IPS DF 19.7 (cell line): ENCODE results near the gene ZDHHC14.

ENCODE experiments used
- DNase-seq: peaks from one replicate; pipeline ENCODE4 v3.0.0-alpha.2; 2013; ENCODE audit warnings: low read depth, low spot score

The ZDHHC14 gene

DNA sequence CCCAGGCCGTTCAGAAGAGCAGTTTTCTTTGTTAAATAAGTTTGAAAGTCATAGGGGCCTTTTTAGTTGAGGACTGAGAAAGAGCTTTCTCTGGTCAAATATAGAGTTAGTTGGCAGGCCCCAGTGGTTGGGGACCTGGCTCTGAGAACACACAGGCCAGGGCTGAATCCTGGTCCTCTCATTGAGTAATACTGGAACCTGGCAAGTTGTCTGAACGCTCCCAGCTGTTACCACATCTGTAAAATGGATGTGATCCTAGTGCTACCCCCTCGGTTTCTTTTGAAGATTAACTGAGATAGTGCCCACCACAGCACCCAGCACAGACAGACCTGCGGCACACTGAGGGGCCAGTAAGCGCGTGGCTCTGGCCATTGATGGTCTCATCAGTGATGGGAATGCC lies 215.5 kb downstream of the ZDHHC14 start:
- no peak for DNase-seq

DNA sequence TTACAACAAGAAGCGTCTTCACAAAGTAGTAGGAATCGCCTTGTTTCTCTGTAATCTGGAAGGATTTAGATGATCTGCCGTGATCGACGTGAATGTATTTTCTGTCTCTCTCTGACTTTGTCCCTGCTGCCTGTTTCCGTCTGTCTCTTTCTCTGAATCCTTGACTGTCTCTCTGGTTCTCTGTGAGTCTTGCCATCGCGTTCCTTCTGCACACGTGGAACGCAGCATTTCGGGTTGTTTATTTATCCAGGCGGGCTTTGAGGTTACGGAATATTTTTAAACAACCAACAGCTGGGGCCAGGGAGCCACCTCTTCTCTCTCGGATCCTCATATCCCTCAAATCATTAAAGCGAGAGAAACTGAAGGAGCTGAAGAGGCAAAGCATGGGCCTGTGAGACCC lies 215.9 kb downstream of the ZDHHC14 start:
- no peak for DNase-seq

DNA sequence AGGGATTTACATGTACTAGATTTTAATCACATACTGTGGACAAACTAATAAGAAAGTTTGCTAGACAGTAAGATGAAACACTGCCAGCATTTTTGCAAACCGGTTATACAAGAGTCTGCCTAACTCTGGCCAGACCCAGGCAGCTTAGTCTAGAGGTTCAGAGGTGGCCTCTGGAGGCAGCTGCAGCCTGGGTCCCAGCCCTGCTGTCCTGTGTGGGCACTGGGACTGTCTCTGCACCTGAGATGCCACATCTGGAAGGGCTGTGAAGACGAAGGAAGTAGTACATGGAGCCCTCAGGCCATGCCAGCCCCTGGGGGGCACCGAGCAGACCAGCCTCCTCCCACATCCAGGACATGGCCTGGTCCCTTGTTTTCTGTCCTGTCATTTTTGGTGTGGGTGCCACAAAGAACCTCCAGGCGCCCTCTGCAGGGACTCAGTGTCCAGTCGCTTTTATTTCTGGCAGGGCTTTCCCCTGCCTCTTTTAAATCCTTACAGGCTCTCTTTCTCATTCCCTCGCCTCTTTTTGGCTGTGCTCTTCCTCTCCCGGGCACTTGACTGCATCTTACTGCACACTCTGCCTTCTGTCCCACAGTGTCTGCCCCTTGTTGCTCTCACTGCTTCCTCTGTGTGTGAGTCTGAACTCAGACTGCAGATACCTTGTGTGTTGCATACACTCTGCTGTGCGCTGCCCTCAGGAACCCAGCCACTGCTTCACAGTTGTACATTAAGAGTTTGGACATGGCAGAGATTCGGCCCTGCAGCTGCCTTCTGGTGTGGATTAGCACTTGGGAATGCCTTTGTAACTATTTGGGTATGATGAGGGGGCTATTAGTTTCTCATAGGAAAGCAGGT lies 216.7 kb downstream of the ZDHHC14 start:
- no peak for DNase-seq

DNA sequence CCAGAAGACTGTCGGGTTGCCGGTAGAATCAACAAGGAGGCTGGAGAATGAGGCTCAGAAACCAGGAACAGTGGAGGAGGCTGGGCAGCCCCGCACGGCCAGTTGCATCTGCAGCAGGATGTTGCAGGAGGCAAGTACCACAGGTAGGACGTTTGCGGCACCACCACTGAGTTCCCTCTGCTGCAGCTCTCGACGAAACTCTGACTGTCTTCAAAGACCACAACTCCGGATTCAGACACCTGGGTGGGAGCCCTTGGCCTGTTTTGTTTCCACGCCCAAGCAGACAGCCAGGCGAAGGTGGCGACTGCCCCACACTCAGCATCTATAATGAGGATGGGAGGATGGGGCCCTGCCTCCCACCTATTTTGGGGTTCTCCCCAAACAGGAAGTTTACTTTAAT lies 218.2 kb downstream of the ZDHHC14 start:
- DNase-seq, result no peak

DNA sequence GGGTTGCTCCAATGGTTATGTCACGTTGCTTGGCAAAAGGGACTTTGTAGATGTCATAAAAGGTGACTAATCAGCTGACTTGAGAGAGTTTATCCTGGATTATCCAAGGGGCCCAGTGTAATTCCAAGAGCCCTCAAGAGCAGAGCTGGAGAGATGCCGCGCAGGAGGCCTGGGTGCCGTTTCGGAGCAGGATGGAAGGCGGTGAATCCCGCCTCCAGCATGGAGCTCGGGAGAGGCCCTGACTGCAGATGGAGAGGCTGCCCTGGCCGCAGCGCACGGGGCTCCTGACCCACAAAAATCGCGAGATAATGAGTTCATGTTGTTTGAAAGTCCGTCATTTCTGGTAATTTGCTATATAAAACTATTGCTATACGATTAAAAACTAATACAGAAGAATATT lies 219.8 kb downstream of the ZDHHC14 start:
- no peak for DNase-seq

DNA sequence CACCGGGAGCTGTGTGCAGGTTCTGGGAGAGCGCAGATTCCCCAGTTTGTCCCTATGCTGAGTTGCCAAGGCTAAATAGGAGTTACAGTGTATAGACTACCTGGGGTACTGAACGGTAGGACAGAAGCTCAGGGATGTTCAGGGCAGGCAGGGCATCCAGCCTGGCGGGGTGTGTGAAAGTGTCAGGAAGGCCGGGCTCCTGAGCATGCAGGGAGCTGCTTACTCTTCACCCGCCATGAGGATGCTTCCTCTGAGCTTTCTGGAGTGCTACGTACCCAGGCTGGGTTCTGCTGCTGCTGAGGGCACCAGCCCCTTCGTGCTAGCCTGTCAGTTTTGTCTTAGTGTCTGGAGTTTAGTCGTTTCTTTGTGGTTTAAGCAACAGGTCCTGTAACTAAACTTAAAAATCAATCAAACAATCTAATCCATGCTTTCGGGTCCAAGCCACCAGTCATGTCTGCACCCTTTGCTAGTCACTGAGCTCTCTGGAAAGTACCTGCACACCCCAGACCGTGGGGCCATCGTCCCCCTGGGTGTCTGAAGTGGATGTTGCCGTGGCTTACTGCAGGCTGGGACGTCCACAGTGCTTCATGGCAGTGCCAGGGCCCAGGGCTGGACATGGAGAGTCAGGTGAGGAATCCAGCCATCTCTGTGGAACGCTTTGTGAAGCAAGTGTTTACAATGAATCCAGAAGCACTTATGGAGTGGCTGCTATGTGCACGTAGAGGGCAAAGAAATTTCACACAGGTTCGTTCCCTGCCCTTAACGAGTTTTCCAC lies 221.7 kb downstream of the ZDHHC14 start:
- DNase-seq, result no peak

DNA sequence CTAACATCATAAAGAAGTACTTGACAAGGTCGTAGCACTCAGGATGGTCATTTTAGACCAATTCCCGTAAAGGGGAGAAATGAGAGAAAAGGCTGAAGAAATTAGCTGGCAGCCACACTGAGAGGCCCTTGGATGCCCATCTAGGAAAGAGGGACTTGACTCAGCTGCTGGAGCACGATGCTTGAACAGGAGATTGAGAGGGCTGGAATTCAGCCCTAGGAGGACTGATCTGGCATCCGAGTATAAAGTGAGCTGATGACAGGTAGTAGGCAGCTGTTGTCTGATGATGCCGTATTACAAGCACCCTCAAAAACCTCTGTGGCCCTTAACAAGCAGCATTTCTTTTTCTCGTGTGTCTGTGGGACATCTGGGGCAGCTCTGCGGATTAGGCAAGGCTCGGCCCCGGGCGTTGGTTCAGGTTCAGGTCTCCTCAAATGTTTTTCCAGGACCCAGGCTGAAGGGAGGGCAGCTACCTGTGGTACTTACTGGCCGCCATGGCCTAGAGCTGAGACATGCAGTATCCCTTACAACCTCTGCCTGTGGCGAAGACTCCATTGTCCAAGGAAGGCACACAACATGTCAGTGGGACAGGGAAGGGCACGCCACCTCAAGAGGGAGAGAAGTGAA lies 222.4 kb downstream of the ZDHHC14 start:
- DNase-seq, result no peak

DNA sequence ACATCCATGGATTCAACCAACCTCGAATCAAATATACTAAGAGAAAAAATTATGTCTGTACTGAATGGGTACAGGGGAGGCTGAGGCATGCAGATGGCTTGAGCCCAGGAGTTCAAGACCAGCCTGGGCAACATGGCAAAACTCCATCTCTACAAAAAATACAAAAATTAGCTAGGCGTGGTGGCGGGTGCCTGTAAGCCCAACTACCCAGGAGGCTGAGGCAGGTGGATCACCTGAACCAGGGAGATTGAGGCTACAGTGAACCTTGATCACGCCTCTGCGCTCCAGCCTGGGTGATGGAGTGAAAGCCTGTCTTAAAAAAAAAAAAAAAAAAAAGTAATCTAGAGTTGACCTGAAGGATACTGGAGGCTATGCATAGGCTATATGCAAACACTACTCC lies 223.0 kb downstream of the ZDHHC14 start:
- DNase-seq, result no peak

DNA sequence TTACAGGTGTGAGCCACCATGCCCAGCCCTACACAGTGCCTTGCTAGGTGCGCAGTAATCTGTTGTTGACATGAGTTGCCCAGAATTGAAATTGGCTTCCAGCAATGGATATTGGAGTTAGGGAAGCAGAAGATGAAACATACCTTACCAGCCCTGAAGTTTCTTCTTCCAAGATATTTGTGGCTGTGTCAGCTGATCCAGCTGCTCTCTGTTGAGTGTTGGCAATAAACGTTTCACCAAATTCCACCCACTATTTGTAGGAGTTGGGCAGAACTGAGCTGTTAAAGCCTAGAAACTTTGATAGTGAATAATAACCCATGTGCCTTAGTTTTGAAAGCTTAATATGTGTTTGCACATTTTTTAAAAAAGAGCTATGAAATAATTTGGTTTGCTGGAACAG lies 223.8 kb downstream of the ZDHHC14 start:
- no peak for DNase-seq

DNA sequence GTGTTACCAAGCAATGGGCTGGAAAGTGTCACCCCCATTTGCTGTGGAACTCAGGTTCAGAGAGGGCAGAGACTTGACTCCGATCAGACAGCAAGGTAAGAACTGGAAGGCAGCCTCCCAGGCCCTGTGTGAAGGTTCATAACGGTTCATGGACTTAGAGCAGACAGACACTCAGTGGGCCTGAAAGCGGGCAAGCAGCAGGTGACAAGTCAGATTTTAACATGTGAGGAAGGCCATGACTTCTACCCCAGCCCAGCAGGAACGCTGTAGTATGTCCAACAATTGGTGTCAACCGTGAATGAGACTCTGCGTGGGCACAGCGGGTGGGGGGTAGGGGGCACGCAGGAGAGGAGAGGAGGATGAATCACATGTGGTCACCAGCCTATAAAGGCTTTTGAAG lies 224.5 kb downstream of the ZDHHC14 start:
- DNase-seq, result no peak

DNA sequence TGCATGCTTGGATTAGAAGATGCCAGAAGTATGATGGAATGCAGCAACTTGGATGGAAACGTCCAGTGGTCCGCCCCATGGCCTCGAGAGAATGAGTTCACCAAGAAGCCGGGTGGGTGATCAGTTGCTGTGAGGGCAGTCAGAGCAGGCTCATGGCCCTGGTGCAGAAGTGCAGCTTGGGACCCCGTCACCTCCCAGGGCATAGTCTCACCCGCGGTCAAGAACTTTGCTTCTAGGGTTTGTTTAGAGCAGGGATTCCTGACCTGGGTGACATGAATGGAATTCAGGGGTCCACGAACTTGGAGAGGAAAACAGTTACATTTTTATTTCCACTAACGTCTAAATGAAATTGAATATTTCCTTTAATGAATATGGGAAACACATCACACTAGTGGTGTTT lies 225.5 kb downstream of the ZDHHC14 start:
- DNase-seq, result no peak

DNA sequence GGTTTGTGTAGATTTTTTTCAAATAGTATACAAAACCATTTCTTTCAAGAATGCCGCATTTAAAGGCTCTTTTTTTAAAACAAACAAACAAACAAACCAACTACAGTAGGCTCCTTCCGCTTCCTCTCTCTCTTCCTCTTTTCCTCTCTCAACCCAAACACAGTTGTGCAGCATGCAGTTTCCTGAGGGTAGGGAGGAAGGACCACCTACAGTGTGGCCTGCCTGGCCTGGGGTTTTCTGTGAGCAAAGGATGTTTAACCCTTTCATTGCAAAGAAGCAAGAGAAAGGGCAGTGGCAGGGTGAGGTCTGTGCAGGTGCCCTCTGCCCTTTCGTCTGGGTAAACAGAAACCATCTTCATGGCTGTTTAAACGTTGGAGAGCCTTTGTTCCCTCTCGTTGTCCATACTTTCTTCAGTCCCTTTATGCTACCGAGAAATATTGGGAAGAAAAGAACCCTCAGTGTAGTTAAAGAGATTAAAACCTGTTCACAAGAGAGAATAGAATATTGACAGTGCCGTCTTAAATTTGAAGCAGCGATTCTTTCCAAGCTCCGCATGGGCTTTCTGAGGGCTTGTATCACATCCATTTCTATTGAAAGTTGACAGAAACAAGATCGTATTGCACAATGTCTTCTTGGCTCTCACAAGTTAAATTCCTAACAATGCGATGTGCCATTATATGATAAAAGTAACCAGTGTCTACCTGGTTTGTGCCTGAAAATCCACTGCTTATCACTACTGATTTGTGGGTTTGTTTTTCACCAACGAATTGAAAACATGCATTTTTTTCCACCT lies 226.5 kb downstream of the ZDHHC14 start:
- peak; percentile 78 for DNase-seq

DNA sequence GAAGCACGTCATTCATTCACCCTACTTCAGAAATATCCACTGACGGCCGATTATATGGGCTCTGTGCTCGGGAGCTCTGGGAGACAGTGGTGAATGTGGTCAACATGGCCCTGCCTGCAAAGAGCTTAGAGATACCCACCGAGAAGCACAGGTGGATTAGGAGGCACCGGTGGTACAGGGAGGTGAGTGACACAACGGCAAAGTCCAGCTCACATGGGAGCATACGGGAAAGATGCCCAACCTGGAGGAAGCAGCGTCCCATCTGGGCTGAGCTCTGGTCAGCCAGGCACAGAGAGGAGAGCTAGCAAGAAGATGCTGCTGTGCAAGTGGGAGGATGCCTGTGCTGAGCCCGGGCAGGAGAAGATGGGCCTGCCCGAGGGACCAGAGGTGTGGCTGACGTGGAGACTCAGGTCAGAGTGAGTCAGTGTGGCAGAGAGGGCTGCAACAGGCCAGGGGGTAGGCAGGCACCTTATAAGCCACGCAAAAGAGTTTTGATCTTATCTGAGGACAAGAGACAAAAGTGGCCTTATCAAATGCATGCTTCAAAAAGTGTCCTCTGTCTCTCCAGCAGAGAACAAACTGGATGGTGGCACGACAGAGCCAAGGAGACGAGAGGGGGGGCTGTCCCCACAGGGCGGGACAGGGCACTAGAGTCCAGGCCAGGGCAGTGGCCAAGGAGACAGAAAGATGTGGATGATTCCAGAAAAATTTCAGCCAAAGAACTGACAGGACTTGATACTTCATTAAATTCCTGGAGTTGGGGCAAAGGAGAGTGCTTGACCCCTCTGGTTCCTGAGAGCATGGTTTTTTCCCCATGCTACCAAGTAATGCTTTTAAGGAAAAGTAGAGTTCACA lies 227.5 kb downstream of the ZDHHC14 start:
- no peak for DNase-seq

DNA sequence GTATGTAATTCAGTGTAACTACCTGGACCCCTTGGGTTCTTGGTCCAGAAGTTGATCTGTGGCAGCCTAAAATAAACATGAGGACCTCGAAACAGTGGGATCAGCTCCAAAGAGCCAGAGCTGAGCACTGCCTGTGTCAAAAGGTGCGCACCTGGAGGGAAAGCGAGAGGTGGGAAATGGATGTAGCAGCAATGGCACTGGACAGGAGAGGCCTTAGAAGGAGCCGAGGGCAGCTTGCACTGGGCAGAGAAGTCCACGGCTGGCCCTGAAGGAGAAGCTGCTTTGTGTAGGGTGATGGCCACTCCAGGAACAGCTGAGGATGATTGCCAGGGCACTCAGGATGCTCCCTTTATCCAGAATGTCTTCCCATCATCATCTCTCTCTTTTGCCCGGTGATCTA lies 228.1 kb downstream of the ZDHHC14 start:
- no peak for DNase-seq

DNA sequence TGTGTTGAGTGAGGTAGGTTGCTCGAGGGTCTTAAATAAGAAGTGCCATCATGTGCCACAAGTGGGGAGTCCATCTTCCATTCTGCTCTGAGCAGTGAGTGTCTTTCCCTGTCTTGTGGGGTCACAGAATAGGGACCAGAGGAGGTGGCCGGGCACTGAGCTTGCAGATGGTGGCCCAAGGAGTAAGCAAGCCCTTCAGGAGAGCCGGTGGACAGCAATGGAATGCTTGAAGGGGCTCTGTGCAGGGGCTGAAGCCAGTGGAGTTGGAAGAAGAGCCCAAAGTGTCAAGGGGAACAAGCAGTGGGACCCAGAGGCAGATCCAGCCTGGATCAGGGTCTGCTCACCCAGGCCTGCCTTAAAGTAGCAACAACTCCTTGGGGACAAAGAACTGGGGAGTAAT lies 228.6 kb downstream of the ZDHHC14 start:
- no peak for DNase-seq

DNA sequence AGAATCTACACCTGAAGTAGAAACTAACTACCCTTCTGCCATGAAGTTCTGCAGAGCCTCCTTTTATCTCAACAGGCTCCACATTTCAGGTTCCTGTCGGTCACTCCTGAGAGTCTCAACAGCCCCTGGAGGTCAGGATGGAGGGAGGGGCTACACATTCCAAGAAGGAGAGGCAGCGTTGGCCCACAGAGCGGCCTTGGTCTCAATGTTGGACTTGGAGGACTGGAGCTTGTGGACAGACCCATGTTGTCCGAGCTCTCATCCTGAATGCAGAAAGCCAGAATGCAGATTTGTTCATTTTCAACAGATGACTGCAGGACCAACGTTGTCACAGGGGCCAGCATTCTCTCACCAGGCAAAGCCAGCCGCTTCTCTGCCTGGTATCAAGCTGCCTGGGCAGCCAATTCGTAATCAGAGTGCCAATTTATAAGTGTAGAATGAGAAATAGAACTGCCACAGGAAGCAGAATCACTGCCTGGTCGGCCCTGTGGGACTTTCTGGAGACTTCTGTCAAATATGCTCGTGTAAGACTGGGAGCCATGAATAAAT lies 229.5 kb downstream of the ZDHHC14 start:
- DNase-seq, result no peak

DNA sequence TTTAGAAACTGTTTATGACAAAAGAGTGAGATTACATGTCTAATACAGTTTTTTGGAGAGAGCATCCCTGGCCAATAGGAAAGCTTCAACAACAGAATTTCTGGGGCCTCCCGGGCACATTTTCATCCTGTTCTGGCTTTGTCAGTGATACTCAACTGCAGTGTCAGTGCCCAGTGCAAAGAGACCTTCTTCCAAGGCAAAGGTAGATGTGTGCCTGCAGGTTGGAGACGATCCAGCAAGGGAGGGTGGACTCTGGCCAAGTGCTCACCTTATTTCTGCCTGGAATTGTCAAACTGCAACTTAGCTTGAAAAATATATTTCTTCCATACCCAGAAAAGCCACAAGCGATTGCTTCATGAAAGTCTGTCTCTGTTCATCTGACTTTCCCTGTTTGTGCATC lies 230.4 kb downstream of the ZDHHC14 start:
- DNase-seq, result no peak

DNA sequence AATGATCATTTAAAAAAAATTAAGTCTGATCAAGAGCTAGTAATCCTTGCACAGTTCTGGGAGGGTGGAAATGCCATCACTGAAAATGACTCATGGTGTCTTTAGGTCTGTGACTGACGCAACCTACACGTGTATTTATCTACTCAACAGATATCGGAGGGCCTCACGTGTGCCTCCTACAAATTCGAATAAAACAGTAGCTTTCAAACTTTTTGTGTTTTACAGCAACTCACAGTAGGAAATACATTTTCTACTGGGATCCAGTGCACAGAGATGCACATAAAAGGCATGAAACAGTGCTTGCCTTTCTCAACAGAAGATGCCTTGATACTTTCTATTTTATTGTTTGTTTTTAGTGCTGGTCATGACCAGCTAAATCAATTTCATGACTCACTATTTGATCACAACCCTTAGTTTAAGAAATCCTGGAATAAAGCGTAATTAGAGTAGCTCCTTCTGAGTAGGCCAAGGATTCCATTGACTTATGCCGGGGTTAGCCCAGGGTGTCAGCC lies 232.1 kb downstream of the ZDHHC14 start:
- DNase-seq, result no peak

DNA sequence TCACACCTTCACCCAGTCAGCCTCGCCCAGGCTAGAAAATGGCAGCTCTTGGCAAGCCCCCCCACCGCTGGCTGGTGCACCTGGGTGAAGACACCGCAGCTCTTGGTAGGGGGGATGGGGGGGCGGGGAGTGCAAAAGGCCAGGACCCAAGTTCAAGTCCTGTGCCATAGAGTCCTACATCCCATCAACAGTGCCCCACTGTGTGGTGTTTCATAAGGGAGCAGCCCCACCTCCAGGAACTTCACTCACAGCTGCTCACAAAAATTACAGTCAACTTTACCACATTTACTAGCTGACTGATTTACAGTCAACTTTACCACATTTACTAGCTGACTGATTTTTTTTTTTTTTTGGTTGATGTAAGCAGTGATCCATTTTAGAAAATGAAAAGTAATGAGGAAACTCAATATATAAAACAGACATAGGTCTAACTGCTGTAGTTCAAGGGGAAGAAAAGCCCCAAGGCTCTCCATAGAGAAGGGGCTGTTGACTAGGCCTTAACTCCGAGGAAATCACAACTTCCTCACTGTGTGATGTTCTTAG lies 233.1 kb downstream of the ZDHHC14 start:
- DNase-seq, result no peak

DNA sequence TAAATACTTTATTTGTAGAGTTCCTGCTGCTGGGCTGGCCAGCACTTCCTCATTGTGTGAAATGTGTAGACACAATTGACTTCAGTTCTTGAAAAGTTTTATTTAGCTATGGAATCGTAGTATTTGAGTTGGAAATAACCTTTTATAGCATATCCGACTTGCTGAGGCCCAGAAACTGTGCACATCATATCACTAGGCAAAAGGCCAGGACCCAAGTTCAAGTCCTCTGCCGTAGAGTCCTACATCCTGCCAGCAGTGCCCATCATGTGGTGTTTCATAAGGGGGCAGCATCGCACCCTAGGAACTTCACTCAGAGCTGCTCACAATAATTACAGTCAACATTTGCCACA lies 234.4 kb downstream of the ZDHHC14 start:
- no peak for DNase-seq
